GM10266 (cell line): ENCODE data around the gene P2RX6.

Experiments used
- DNase-seq: peaks from one replicate; pipeline ENCODE4 v3.0.0; 2012; ENCODE audit errors: extremely low spot score
- CTCF ChIP-seq: IDR thresholded peaks from 2 replicates; pipeline ENCODE4 v1.5.1; 2012; ENCODE audit warnings: mild to moderate bottlenecking, low read depth; ENCODE audit not compliant: control insufficient read depth, insufficient read depth; ENCODE audit errors: missing control alignments

The P2RX6 gene

GRCh38 chr22:21014726-21015465, at the start of gene P2RX6:
TSS of gene P2RX6 (plus strand) at chr22:21015165. CDS start at chr22:21015175, 10 bp downstream.
- no peak for DNase-seq
- TF ChIP-seq CTCF = no peak

GRCh38 chr22:20965888-20966855, 48.8 kb upstream of the P2RX6 start:
- no peak for TF ChIP-seq CTCF

GRCh38 chr22:20966883-20967696, 47.9 kb upstream of the P2RX6 start, which contains the start of gene AIFM3:
TSS of gene AIFM3 (plus strand) at chr22:20967255. CDS start at chr22:20967945, 690 bp downstream.
- no peak for DNase-seq
- TF ChIP-seq CTCF = no peak

More at GRCh38 chr22:20965888-20966855, 48.8 kb upstream of the P2RX6 start:
- DNase-seq = no peak

- no peak for DNase-seq
- TF ChIP-seq CTCF = no peak
Measured at GRCh38 chr22:20967697-20968211, 47.2 kb upstream of the P2RX6 start.

DNA sequence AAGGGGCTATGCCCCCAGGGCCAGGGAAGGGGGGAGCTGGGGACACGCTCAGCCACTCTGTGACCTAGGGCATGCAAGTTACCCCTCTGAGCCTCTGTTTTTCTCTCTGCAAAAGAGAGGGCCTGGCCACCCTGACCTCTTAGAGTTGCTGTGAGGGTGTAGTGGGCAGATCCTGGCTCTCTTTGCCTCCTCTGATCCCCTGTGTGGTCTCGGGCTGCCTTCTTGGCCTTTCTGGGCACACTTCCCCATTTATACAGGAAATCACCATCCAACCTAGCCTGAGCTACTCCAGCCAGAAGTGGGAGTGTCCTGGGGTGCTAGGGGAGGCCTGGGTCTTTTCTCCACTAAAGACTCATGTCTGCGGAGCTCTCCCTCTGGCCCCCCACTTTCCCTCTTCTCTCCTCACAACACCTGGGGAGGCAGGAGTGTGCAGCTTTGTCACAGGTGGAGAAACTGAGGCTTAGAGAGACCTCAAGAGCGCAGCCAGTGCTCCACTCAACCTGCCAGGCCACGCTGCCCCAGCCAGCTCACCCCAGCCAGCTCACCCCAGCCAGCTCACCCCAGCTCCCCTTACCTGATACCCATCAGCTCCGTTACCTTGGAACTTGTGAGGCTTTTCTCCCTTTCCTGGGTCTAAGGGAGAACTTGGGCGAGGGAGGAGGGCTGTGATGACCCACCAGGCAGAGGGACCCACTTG, 46.5 kb upstream of the P2RX6 start:
- no peak for TF ChIP-seq CTCF
- no peak for DNase-seq
